Cerebellar nuclear complex (tissue), 1 donor: ENCODE results near the gene SMOC1.

ENCODE experiments used
- DNase-seq, 2 experiments: peaks; one replicate each; lab custom pipeline; 2025; lab: John Stamatoyannopoulos, UW

SMOC1 gene

GRCh38 chr14:69982886-69983285 is 103.7 kb downstream of the SMOC1 start:
- no peak for DNase-seq

- DNase-seq = no peak
These were observed 104.1 kb downstream of the SMOC1 start for GRCh38 chr14:69983317-69983716.

- DNase-seq = no peak
These were observed 106.2 kb downstream of the SMOC1 start for GRCh38 chr14:69985463-69985862.

GRCh38 chr14:69986336-69986735 is 107.1 kb downstream of the SMOC1 start:
- no peak for DNase-seq

DNA sequence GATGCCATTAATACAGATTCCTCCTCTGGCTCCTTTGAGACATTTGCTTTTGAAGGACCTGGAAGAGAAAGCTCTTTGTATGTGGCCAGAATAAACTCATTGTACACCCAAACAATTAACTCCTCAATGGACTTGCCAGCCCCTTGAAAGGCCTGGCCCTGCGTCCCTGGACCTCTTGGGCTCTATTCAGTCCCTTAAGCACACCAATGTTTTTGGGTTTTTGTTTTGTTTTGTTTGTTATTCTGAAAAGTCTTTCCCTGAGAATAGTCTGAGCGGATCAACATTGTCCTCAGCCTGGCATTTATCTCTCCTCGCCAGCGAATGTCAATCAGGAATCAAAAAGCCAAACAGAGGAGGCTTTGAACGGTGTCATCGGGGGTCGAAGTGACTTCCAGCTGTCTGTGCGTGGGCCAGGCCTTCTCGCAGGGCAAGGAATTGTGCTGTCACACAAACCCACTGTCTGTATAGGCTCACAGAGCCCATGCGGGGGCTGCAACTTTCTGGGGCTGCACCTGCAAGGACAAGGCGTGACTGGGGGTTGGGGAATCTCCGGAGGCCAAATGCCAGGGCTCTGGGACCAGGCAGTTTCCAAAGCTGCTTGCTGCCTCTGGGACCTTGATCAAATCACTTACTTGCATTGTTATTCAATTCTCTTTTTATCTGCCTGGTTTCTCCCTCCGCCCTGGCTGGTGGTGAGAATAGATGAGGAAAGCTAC is 108.3 kb downstream of the SMOC1 start:
- DNase-seq = no peak

DNA sequence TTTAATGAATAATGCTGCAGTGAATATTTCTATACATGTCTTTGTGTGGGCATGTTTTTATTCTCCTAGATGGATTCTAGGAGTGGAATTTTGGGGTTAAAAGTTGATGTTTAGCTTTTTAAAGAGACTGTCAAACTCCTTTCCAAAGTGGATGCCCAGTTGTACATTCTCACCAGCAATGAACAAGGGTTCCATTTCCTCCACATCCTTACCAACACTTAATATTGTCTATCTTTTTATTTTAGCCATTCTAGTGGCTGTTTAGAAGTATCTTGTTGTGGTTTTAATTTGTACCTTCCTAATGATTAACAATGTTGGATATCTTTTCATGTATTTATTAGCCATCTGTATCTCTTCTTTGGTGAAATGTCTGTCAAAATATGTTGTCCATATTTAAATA is 109.8 kb downstream of the SMOC1 start:
- DNase-seq = no peak

- peak in 1 of 2 experiments; percentile 4 for DNase-seq
These were observed 110.4 kb downstream of the SMOC1 start for GRCh38 chr14:69989622-69990021.

- no peak for DNase-seq
These were observed 111.1 kb downstream of the SMOC1 start for GRCh38 chr14:69990323-69990722.

DNA sequence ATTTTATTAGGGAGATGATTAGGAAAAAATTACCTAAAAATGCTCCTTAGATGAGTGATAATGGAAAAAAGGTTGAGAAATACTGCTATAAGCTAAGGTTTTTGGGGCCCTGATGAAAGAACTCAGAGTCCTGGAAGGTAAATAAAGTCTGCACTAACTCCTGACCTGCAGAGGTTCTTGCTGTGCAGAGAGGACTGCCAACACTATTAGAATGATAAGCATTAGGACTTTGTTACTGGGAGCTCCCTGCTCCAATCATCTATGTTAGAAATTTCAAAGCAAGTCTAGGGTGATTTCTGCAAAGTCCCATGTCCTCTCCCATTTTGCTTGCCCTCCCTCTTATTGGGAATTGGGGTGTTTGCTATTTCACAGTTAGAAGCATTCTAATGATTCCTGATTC is 112.2 kb downstream of the SMOC1 start:
- DNase-seq = no peak

DNA sequence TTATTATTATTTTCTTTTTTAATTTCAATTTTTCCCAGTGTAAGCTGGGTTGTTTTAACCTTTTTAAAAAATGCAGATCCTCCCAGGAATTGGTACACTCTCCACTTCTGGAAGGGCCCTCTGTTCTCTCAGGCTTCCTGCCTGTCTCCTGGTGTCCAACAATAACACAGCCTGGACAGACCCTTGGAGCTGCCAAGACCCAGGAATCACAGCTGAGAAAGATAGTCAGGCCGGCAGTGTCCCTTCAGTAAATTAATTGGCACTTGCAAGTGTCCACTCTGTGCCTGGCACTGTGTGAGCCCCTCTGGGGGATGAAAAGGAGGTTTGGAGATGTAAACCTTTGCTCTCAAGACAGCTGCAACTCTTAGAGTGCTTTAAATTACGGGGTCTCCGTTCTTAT is 113.3 kb downstream of the SMOC1 start:
- DNase-seq = no peak

DNA sequence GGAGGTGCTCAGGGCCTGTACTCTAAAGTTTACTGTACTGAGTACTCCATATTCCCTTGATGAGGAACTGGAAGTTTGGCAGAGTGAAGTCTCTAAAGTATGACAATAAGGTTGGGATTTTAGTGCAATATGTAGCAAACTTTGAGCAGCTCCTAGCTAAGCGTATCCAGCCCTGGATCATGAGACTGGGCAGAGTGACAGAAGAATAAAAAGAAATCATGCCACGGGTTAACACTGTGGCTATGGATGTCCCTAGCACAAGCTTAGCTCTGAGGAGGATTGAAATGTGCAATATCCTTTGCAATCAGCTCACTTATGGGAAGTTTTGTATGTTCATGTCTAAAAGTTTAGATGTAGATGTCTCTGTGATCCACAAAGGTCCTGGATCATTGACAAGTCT is 114.1 kb downstream of the SMOC1 start:
- no peak for DNase-seq

DNA sequence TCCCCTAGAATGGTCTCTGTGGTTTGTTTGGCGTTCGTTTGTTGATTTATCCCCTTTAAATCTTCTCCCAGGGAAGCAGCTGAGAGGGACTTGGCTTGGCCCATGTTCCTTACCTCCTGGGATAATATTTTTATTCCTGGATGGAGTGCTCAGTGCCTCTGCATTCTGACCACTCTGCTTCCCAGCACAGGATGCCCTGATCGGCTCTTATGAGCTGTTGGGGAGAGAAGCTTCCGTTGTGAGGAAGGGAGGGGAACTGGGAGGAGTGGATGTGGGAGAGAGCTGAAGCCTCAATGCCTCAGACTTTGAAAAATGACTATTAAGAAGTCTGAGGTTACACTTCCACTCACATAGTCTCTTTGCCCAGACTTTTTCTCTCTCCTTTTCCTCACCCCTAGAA is 114.8 kb downstream of the SMOC1 start:
- no peak for DNase-seq

DNA sequence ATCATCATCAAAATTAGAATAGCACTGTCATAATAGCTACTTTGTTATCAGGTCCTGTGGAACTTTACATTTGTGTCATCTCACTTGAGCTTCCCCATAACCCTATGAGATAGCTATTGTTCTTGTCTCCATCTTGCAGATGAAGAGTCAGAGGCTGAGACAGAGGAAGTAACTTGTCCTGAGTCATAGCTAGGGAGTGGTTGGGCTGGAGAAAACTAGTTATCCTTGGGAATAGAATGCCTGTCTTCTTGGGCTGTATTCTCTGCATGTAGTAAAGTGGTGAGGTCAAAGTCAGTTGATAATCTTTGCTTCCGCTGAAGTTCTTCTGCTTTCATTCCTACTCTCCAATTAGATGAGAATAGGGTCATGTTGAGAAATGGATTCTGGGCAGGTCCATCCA is 117.0 kb downstream of the SMOC1 start:
- DNase-seq = no peak

DNA sequence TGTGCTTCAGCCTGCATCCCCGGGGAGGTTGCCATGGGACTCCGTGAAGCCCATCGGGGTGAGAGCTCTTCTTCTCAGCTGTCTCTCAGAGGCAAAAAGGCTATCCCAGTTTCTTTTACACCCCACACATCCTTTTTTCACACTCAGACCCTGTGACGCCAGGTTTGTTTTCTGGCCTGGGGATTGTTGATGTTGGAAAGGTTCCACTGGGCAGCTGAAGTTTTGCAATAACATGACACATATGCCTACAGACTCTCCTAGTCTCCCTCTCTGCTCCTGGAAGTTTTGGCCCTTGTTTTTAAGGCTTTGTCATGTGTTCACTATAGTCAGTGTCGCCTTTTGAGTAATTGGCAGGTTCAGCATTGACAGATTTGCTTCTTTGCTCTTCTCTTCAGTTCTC is 118.6 kb downstream of the SMOC1 start:
- DNase-seq = no peak

DNA sequence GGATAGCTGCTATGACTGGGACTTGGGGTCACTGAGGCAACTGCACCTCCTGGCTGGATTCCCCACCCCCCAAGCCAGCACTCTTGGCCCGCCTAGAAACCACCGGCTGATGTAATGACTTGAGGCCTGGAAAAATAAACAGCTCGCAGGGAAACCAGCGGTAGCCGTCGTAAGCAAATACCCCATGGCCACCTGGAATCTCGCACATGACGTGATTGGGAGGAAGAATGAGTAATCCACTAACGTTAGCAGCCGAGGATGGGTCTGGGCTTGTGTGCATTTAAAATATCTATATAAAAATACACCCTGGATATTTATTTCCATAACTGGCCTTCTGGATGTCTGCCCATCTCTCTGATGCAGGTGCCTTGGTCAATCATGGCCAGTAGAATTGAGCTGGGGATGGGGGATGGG is 120.1 kb downstream of the SMOC1 start:
- no peak for DNase-seq

DNA sequence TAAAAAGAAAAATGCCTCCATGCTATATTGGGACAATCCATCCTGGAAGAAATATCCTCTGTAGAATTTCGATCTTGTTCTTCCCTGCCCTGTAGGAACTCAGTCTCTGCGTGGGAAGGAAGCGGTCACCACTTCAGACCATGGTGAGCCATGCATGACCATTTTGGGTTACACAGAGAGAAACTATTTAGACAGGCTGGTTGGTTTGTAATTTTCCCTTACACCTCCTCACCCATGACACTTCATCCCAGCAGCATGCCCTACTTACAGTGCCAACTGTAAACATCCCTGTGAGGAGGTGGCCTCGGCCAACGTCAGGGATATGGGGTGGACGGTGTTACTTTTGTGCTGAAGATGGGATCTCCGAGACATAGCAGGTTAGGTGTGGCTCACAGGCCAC is 121.4 kb downstream of the SMOC1 start:
- DNase-seq = no peak

GRCh38 chr14:70002589-70003346 is 123.6 kb downstream of the SMOC1 start:
- DNase-seq = no peak

DNA sequence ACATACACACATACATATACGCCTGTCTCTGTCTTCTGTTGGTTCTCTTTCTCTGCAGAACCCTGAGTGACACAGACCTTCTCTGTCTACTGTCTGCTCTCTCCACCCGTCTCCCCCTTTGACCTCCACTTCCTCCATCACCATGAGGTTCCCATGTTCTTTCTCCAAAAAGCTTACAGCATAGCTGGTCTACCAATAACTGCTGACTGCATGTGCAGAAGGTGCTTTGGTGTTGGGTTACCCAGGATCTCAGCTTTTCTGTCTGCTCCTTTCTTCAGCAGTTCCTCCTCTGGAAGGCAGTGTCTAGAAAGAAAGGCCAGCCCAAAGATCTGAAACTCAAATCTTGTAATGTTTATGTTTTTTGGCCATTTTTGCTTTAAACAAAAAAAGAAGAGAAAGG is 125.6 kb downstream of the SMOC1 start:
- no peak for DNase-seq

GRCh38 chr14:70005281-70005805 is 126.1 kb downstream of the SMOC1 start:
- no peak for DNase-seq

- no peak for DNase-seq
These were observed 127.5 kb downstream of the SMOC1 start for GRCh38 chr14:70006699-70007098.

GRCh38 chr14:70008284-70009262 is 129.4 kb downstream of the SMOC1 start:
- DNase-seq = no peak

DNA sequence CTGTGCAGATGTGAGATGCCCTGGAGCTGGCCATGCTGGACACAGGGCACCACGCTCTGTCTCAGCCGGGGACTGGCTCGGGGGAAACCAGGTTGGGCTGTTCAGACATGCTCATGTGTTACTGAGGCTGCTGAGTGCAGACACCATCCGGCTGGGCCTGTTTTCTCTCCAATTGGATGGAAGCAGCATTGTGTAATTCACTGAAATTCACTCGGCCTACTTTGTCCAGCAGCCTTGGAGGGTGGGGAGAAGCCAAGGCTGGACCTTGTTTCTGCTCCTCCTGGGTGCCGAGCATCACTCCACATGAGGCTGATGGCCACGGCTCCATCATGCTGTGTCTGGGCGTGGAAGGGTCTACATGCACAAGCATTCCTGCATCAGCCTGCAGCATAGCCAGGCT is 130.7 kb downstream of the SMOC1 start:
- no peak for DNase-seq
